Mucosa of descending colon (tissue), 3 donors: ENCODE data around the gene CRYL1. TPM values are rescaled to one million over a fixed set of nuclear protein-coding genes. Genes with fewer than 3 reads are reported as not detected.

Source experiments
- ATAC-seq: fragments of 200-7000 bp; cut with Tn5 transposase; one replicate; pipeline ENCODE4 v1.9.1; 2020; ENCODE audit warnings: mild to moderate bottlenecking, moderate library complexity
- DNase-seq, 3 donors: peaks; one replicate each; pipeline ENCODE4 v3.0.0-alpha.2; 2020
- H3K36me3 ChIP-seq: fragments of 200-600 bp; one replicate; pipeline ENCODE4 v1.8.0; 2021; ENCODE audit warnings: low read depth, mild to moderate bottlenecking
- H3K4me1 ChIP-seq: fragments of 200-600 bp; one replicate; pipeline ENCODE4 v1.8.0; 2021; ENCODE audit warnings: low read depth, mild to moderate bottlenecking
- H3K4me3 ChIP-seq: fragments of 200-600 bp; one replicate; pipeline ENCODE4 v1.8.0; 2021; ENCODE audit warnings: mild to moderate bottlenecking
- H3K9me3 ChIP-seq: fragments of 200-600 bp; one replicate; pipeline ENCODE4 v1.8.0; 2021; ENCODE audit warnings: mild to moderate bottlenecking
- CTCF ChIP-seq: fragments of 200-600 bp; IDR thresholded peaks from one replicate; pipeline ENCODE4 v1.8.0; 2022; ENCODE audit warnings: antibody characterized with exemption, mild to moderate bottlenecking
- intact Hi-C, 2 donors: fragments of 100-400 bp; cut with DNase I in 1 of 2; cut with micrococcal nuclease in 1 of 2; formaldehyde crosslinking; loops; one replicate each; pipeline versions ENCODE4 v1.11.0 to v1.11.1; 2022; cut with DNase I, micrococcal nuclease
- total RNA-seq, 3 donors: library from RNA; stranded (reverse); fragmentation: NEBNext Ultra II Directional in 2 of 3; extraction: Animal tissue kit (Norgen Biotek cat#: 25700) in 2 of 3; gene quantifications; one replicate each; pipeline versions ENCODE4 v1.2.1 to v1.2.4, GENCODE V29; 2021 to 2023
- donor health status: DM: no; HTN: no; CAD: no; lungs with moderate emphysema.
- donor health status: DM: no; HTN: no; CAD: no.
- donor health status: DM: no; HTN: yes; CAD: no.

Gene CRYL1
- total RNA-seq, 3 donors from 2014 or later = 49.2 to 141 (median 106) TPM

- H3K4me1 ChIP-seq = no peaks in the 10 kb centered on the region
- H3K9me3 ChIP-seq = no peaks in the 10 kb centered on the region
- no peak overlapping the region for H3K4me3 ChIP-seq
- DNase-seq (no peak), ATAC-seq (no peak)
- no peaks in the 10 kb centered on the region for H3K36me3 ChIP-seq
- intact Hi-C loops = no loop called here
- TF ChIP-seq CTCF = no peak
Measured at GRCh38 chr13:20426766-20427448, 98.8 kb downstream of the CRYL1 start.

- intact Hi-C loops = no loop called here
- no peaks in the 10 kb centered on the region for H3K9me3 ChIP-seq
- H3K4me3 ChIP-seq = no peak overlapping the region
- no peak for DNase-seq
- no peak for ATAC-seq
- H3K36me3 ChIP-seq = no peaks in the 10 kb centered on the region
- no peaks in the 10 kb centered on the region for H3K4me1 ChIP-seq
- TF ChIP-seq CTCF = no peak
Measured at GRCh38 chr13:20425819-20426219, 99.8 kb downstream of the CRYL1 start.

- no peak for TF ChIP-seq CTCF
- H3K4me1 ChIP-seq = no peaks in the 10 kb centered on the region
- H3K4me3 ChIP-seq = no peak overlapping the region
- H3K9me3 ChIP-seq = no peaks in the 10 kb centered on the region
- no peak for ATAC-seq
- no peak for DNase-seq
- H3K36me3 ChIP-seq = no peaks in the 10 kb centered on the region
- intact Hi-C loops = no loop called here
Measured at GRCh38 chr13:20424949-20425348, 100.7 kb downstream of the CRYL1 start.

- no peak for DNase-seq
- Histone ChIP-seq H3K4me3 (no peak overlapping the region), H3K36me3 (no peaks in the 10 kb centered on the region), H3K9me3 (no peaks in the 10 kb centered on the region), H3K4me1 (no peaks in the 10 kb centered on the region)
- no peak for ATAC-seq
- TF ChIP-seq CTCF = no peak
- intact Hi-C loops = no loop called here
Measured at GRCh38 chr13:20424559-20424852, 101.2 kb downstream of the CRYL1 start.

GRCh38 chr13:20422362-20422761 lies 103.3 kb downstream of the CRYL1 start:
- TF ChIP-seq CTCF = no peak
- Histone ChIP-seq H3K9me3 (no peaks in the 10 kb centered on the region), H3K4me1 (no peaks in the 10 kb centered on the region), H3K36me3 (no peaks in the 10 kb centered on the region), H3K4me3 (no peak overlapping the region)
- intact Hi-C loops = no loop called here
- DNase-seq (no peak), ATAC-seq (no peak)

- intact Hi-C loops = no loop called here
- no peak for TF ChIP-seq CTCF
- Histone ChIP-seq H3K4me3 (no peak overlapping the region), H3K36me3 (no peaks in the 10 kb centered on the region), H3K4me1 (no peaks in the 10 kb centered on the region), H3K9me3 (no peaks in the 10 kb centered on the region)
- DNase-seq = no peak
- ATAC-seq = no peak
Measured at GRCh38 chr13:20420938-20421337, 104.7 kb downstream of the CRYL1 start.
